ENCODE measurements around the gene B4GALT1.

The B4GALT1 gene

GRCh38 chr9:33120620-33121019 is 46.5 kb downstream of the B4GALT1 start:
- Histone ChIP-seq H3K4me3 (ENCODE audit: low read length) (no peak overlapping the region), H3K4me1 (ENCODE audit: control insufficient read depth, insufficient read depth, low read length) (peaks cover 5% of the 10 kb centered on the region), H3K9me3 (ENCODE audit: control insufficient read depth, low read length) (no peaks in the 10 kb centered on the region), H3K27me3 (ENCODE audit: control insufficient read depth, insufficient read depth, low read length) (no peaks in the 10 kb centered on the region), H3K36me3 (ENCODE audit: control insufficient read depth, insufficient read depth, low read length) (peaks cover 7% of the 10 kb centered on the region), H3K9ac (ENCODE audit: low read length) (no peak overlapping the region)

- H3K9me3 ChIP-seq (ENCODE audit: control insufficient read depth, low read length), result no peaks in the 10 kb centered on the region
- no peaks in the 10 kb centered on the region for H3K4me1 ChIP-seq (ENCODE audit: control insufficient read depth, insufficient read depth, low read length)
- H3K9ac ChIP-seq (ENCODE audit: low read length), result no peak overlapping the region
- peaks cover 13% of the 10 kb centered on the region for H3K36me3 ChIP-seq (ENCODE audit: control insufficient read depth, insufficient read depth, low read length)
- H3K27me3 ChIP-seq (ENCODE audit: control insufficient read depth, insufficient read depth, low read length), result no peaks in the 10 kb centered on the region
- H3K4me3 ChIP-seq (ENCODE audit: low read length), result no peak overlapping the region
These were observed 49.3 kb downstream of the B4GALT1 start for GRCh38 chr9:33117796-33118195.

GRCh38 chr9:33117306-33117705 is 49.8 kb downstream of the B4GALT1 start:
- H3K4me3 ChIP-seq (ENCODE audit: low read length), result no peak overlapping the region
- H3K9ac ChIP-seq (ENCODE audit: low read length), result no peak overlapping the region
- H3K27me3 ChIP-seq (ENCODE audit: control insufficient read depth, insufficient read depth, low read length), result no peaks in the 10 kb centered on the region
- H3K9me3 ChIP-seq (ENCODE audit: control insufficient read depth, low read length), result no peaks in the 10 kb centered on the region
- H3K36me3 ChIP-seq (ENCODE audit: control insufficient read depth, insufficient read depth, low read length), result peaks cover 18% of the 10 kb centered on the region
- H3K4me1 ChIP-seq (ENCODE audit: control insufficient read depth, insufficient read depth, low read length), result no peaks in the 10 kb centered on the region

- Histone ChIP-seq H3K9ac (ENCODE audit: low read length) (no peak overlapping the region), H3K36me3 (ENCODE audit: control insufficient read depth, insufficient read depth, low read length) (peaks cover 19% of the 10 kb centered on the region), H3K9me3 (ENCODE audit: control insufficient read depth, low read length) (no peaks in the 10 kb centered on the region), H3K27me3 (ENCODE audit: control insufficient read depth, insufficient read depth, low read length) (no peaks in the 10 kb centered on the region), H3K4me3 (ENCODE audit: low read length) (no peak overlapping the region), H3K4me1 (ENCODE audit: control insufficient read depth, insufficient read depth, low read length) (no peaks in the 10 kb centered on the region)
These were observed 50.3 kb downstream of the B4GALT1 start for GRCh38 chr9:33116860-33117259.

- Histone ChIP-seq H3K4me1 (ENCODE audit: control insufficient read depth, insufficient read depth, low read length) (no peaks in the 10 kb centered on the region), H3K9ac (ENCODE audit: low read length) (no peak overlapping the region), H3K27me3 (ENCODE audit: control insufficient read depth, insufficient read depth, low read length) (no peaks in the 10 kb centered on the region), H3K36me3 (ENCODE audit: control insufficient read depth, insufficient read depth, low read length) (peaks cover 24% of the 10 kb centered on the region), H3K9me3 (ENCODE audit: control insufficient read depth, low read length) (no peaks in the 10 kb centered on the region), H3K4me3 (ENCODE audit: low read length) (no peak overlapping the region)
These were observed 52.4 kb downstream of the B4GALT1 start for GRCh38 chr9:33114746-33115145.

GRCh38 chr9:33113799-33114547 is 53.2 kb downstream of the B4GALT1 start:
- H3K36me3 ChIP-seq (ENCODE audit: control insufficient read depth, insufficient read depth, low read length), result peaks cover 24% of the 10 kb centered on the region

GRCh38 chr9:33112094-33112493 is 55.0 kb downstream of the B4GALT1 start:
- no peaks in the 10 kb centered on the region for H3K27me3 ChIP-seq (ENCODE audit: control insufficient read depth, insufficient read depth, low read length)
- peaks cover 8% of the 10 kb centered on the region for H3K4me1 ChIP-seq (ENCODE audit: control insufficient read depth, insufficient read depth, low read length)
- H3K9ac ChIP-seq (ENCODE audit: low read length), result no peak overlapping the region
- no peaks in the 10 kb centered on the region for H3K9me3 ChIP-seq (ENCODE audit: control insufficient read depth, low read length)
- no peak overlapping the region for H3K4me3 ChIP-seq (ENCODE audit: low read length)
- peaks cover 20% of the 10 kb centered on the region for H3K36me3 ChIP-seq (ENCODE audit: control insufficient read depth, insufficient read depth, low read length)

More at GRCh38 chr9:33113799-33114547, 53.2 kb downstream of the B4GALT1 start:
- Histone ChIP-seq H3K4me1 (ENCODE audit: control insufficient read depth, insufficient read depth, low read length) (no peaks in the 10 kb centered on the region), H3K4me3 (ENCODE audit: low read length) (no peak overlapping the region), H3K9me3 (ENCODE audit: control insufficient read depth, low read length) (no peaks in the 10 kb centered on the region), H3K9ac (ENCODE audit: low read length) (no peak overlapping the region), H3K27me3 (ENCODE audit: control insufficient read depth, insufficient read depth, low read length) (no peaks in the 10 kb centered on the region)

- Histone ChIP-seq H3K27me3 (ENCODE audit: control insufficient read depth, insufficient read depth, low read length) (no peaks in the 10 kb centered on the region), H3K36me3 (ENCODE audit: control insufficient read depth, insufficient read depth, low read length) (peaks cover 20% of the 10 kb centered on the region), H3K9me3 (ENCODE audit: control insufficient read depth, low read length) (no peaks in the 10 kb centered on the region), H3K4me1 (ENCODE audit: control insufficient read depth, insufficient read depth, low read length) (peaks cover 10% of the 10 kb centered on the region), H3K9ac (ENCODE audit: low read length) (no peak overlapping the region), H3K4me3 (ENCODE audit: low read length) (no peak overlapping the region)
These were observed 55.5 kb downstream of the B4GALT1 start for GRCh38 chr9:33111631-33112030.

GRCh38 chr9:33110686-33111085 is 56.5 kb downstream of the B4GALT1 start:
- Histone ChIP-seq H3K4me3 (ENCODE audit: low read length) (no peak overlapping the region), H3K4me1 (ENCODE audit: control insufficient read depth, insufficient read depth, low read length) (peaks cover 10% of the 10 kb centered on the region), H3K9me3 (ENCODE audit: control insufficient read depth, low read length) (no peaks in the 10 kb centered on the region), H3K27me3 (ENCODE audit: control insufficient read depth, insufficient read depth, low read length) (no peaks in the 10 kb centered on the region), H3K9ac (ENCODE audit: low read length) (no peak overlapping the region), H3K36me3 (ENCODE audit: control insufficient read depth, insufficient read depth, low read length) (peaks cover 17% of the 10 kb centered on the region)

GRCh38 chr9:33109850-33110595 is 57.1 kb downstream of the B4GALT1 start:
- Histone ChIP-seq H3K27me3 (ENCODE audit: control insufficient read depth, insufficient read depth, low read length) (no peaks in the 10 kb centered on the region), H3K4me1 (ENCODE audit: control insufficient read depth, insufficient read depth, low read length) (peaks cover 10% of the 10 kb centered on the region), H3K9me3 (ENCODE audit: control insufficient read depth, low read length) (no peaks in the 10 kb centered on the region), H3K4me3 (ENCODE audit: low read length) (no peak overlapping the region), H3K9ac (ENCODE audit: low read length) (no peak overlapping the region), H3K36me3 (ENCODE audit: control insufficient read depth, insufficient read depth, low read length) (peaks cover 17% of the 10 kb centered on the region)

GRCh38 chr9:33109097-33109496 is 58.0 kb downstream of the B4GALT1 start:
- no peak overlapping the region for H3K4me3 ChIP-seq (ENCODE audit: low read length)
- no peaks in the 10 kb centered on the region for H3K9me3 ChIP-seq (ENCODE audit: control insufficient read depth, low read length)
- peaks cover 17% of the 10 kb centered on the region for H3K36me3 ChIP-seq (ENCODE audit: control insufficient read depth, insufficient read depth, low read length)
- peaks cover 10% of the 10 kb centered on the region for H3K4me1 ChIP-seq (ENCODE audit: control insufficient read depth, insufficient read depth, low read length)
- H3K9ac ChIP-seq (ENCODE audit: low read length), result no peak overlapping the region
- no peaks in the 10 kb centered on the region for H3K27me3 ChIP-seq (ENCODE audit: control insufficient read depth, insufficient read depth, low read length)

- H3K4me3 ChIP-seq (ENCODE audit: low read length), result no peak overlapping the region
- peaks cover 10% of the 10 kb centered on the region for H3K4me1 ChIP-seq (ENCODE audit: control insufficient read depth, insufficient read depth, low read length)
- no peak overlapping the region for H3K9ac ChIP-seq (ENCODE audit: low read length)
- no peaks in the 10 kb centered on the region for H3K27me3 ChIP-seq (ENCODE audit: control insufficient read depth, insufficient read depth, low read length)
- peaks cover 17% of the 10 kb centered on the region for H3K36me3 ChIP-seq (ENCODE audit: control insufficient read depth, insufficient read depth, low read length)
- no peaks in the 10 kb centered on the region for H3K9me3 ChIP-seq (ENCODE audit: control insufficient read depth, low read length)
These were observed 58.7 kb downstream of the B4GALT1 start for GRCh38 chr9:33108472-33108871.
